ENCODE results near the gene PDHB. TPM values are rescaled to one million over a fixed set of nuclear protein-coding genes. Genes with fewer than 3 reads are reported as not detected.

PDHB gene
- total RNA-seq, 1 donor from 2014 or later, result 52.6 TPM

GRCh38 chr3:58434990-58435389 lies 1.4 kb upstream of the PDHB start:
- no peak for ATAC-seq

- ATAC-seq, result no peak
These were observed 879 bp upstream of the PDHB start for GRCh38 chr3:58434511-58434910.

GRCh38 chr3:58434168-58434504 lies 504 bp upstream of the PDHB start:
- no peak for ATAC-seq

- no peak for ATAC-seq
These were observed 727 bp downstream of the PDHB start for GRCh38 chr3:58432905-58433304.

- no peak for ATAC-seq
These were observed 4.0 kb downstream of the PDHB start for GRCh38 chr3:58429657-58430056.

- ATAC-seq, result no peak
These were observed 5.8 kb downstream of the PDHB start for GRCh38 chr3:58427661-58428361.

GRCh38 chr3:58425782-58426181 lies 7.8 kb downstream of the PDHB start:
- no peak for ATAC-seq

- ATAC-seq, result no peak
These were observed 9.0 kb downstream of the PDHB start for GRCh38 chr3:58424613-58425012.

- no peak for ATAC-seq
These were observed 10.8 kb downstream of the PDHB start for GRCh38 chr3:58422756-58423325.

GRCh38 chr3:58421004-58421403 lies 12.6 kb downstream of the PDHB start:
- ATAC-seq, result no peak

GRCh38 chr3:58419780-58420507 lies 13.7 kb downstream of the PDHB start:
- ATAC-seq, result no peak

GRCh38 chr3:58418227-58418626 lies 15.4 kb downstream of the PDHB start:
- ATAC-seq, result no peak

- no peak for ATAC-seq
These were observed 16.6 kb downstream of the PDHB start for GRCh38 chr3:58417075-58417474.

GRCh38 chr3:58416191-58416590 lies 17.4 kb downstream of the PDHB start:
- peak; percentile 49 for ATAC-seq

- peak; percentile 78 for ATAC-seq
These were observed 19.0 kb downstream of the PDHB start for GRCh38 chr3:58414538-58415197.

- ATAC-seq, result no peak
These were observed 21.5 kb downstream of the PDHB start for GRCh38 chr3:58411851-58412830.

GRCh38 chr3:58411036-58411435 lies 22.6 kb downstream of the PDHB start:
- ATAC-seq, result no peak

GRCh38 chr3:58409663-58410062 lies 24.0 kb downstream of the PDHB start:
- no peak for ATAC-seq

GRCh38 chr3:58408906-58409305 lies 24.7 kb downstream of the PDHB start:
- ATAC-seq, result no peak

GRCh38 chr3:58404396-58404795 lies 29.2 kb downstream of the PDHB start:
- ATAC-seq, result peak; percentile 79

GRCh38 chr3:58403513-58404109 lies 30.0 kb downstream of the PDHB start:
- ATAC-seq, result no peak
